Hematopoietic multipotent progenitor cell (in vitro differentiated cells): ENCODE results near the gene PRMT7. TPM values are rescaled to one million over a fixed set of nuclear protein-coding genes. Genes with fewer than 3 reads are reported as not detected.

ENCODE experiments used
- DNase-seq, 3 donors: peaks; one replicate each; pipeline ENCODE4 v3.0.0-alpha.2; 2011 to 2015; ENCODE audit warnings: low read depth in 2 of 3, low spot score in 2 of 3
- total RNA-seq: library from RNA; depleted of rRNA; stranded (reverse); fragments of >200 nt; gene quantifications from one replicate; pipeline ENCODE4 v1.2.3, GENCODE V29; 2012

PRMT7 gene
- total RNA-seq, 1 donor: 85.9 TPM

- DNase-seq: no peak
These were observed 35.3 kb downstream of the PRMT7 start for GRCh38 chr16:68345958-68346635.

DNA sequence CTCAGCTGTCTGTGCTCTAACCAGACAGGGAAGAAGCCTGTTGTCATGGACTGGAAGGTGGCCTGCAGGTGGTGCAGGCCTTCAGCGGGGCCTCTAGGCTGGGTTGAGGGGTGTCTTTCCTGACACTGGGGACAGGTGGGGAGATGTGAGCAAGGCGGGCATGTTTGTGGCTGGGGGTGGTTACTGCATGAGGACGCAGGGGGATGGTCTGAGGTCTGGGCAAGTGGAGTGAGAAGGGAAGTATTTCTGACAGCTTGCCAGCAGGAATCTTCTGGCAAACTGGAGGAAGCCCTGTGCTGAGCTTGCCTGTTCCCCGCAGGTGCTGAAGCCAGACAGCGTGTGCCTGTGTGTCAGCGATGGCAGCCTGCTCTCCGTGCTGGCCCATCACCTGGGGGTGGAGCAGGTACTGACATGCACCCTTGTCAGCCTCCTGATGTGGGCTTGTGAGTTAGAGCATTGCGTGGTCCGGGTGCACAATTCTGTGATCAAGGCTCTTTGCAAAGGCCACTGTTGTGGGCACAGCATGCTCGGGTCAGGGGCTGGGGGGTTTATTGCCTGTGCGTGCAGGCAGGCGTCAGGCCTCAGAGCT is 36.2 kb downstream of the PRMT7 start:
- DNase-seq: no peak

DNA sequence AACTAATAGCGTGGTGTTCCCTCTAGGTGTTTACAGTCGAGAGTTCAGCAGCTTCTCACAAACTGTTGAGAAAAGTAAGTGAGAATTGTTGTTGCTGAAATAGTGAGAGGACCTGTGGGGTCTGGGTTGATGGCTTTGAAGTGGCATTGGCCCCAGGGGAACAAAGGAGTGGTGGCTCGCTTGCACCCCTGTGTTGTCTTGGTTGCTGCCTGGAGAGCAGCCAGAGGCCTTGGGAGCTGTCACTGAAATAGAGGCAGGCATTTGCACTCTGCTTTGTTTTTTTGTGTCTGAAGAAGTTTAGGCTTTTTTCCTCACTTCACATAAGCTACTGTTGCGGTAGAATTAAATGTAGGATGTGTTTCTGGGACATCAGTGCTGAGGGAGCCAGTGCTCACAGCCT is 36.8 kb downstream of the PRMT7 start:
- DNase-seq: no peak

GRCh38 chr16:68348639-68349445 is 38.0 kb downstream of the PRMT7 start:
- DNase-seq: no peak

DNA sequence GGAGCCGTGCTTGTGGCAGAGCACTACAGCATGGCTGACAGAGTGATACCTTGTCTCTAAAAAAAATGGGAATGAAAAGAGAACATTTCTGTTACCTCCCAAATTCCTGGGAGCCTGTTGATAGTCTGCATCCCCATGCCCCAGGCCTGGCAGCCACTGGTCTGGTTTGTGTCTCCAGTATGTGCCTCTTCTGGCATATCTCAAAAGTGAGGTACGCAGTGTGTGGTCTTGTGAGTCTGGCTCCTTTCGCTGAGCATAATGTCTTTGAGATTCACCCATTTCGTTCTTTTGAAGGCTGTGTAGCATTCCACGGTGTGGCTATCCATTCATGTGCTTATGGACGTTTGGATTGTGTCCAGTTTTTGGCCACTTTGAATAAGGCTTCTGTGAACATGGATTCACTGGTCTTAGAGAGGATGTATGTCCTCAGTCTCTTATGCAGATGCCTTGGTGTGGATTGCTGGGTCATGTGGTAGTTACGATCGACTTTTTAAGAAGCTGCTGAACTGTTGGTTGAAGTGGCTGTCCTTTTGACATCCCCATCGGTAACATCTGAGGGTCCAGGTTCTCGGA is 39.1 kb downstream of the PRMT7 start:
- no peak for DNase-seq

GRCh38 chr16:68350813-68351350 is 40.1 kb downstream of the PRMT7 start:
- DNase-seq: no peak

DNA sequence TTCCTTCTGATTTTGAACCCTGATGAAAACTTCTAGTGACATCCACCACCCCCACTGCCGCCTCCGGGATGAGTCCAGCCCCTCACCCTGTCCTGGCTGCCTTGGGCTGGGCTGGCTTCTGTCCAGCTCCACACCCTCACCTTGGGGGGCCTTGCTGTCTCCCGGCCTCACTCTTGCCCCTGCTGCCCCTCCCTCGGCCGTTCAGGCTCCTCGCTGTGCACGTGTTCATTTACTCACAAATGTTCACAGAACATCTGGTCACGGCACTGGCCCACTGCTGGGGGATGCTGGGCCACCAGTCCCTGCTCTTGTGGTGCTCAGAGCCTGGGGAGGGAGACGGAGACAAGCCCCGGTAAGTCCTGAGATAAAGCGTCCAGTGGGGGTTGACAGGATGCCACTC is 40.6 kb downstream of the PRMT7 start:
- no peak for DNase-seq

GRCh38 chr16:68351991-68352431 is 41.2 kb downstream of the PRMT7 start:
- DNase-seq: no peak

- no peak for DNase-seq
These were observed 42.5 kb downstream of the PRMT7 start for GRCh38 chr16:68353366-68353765.

DNA sequence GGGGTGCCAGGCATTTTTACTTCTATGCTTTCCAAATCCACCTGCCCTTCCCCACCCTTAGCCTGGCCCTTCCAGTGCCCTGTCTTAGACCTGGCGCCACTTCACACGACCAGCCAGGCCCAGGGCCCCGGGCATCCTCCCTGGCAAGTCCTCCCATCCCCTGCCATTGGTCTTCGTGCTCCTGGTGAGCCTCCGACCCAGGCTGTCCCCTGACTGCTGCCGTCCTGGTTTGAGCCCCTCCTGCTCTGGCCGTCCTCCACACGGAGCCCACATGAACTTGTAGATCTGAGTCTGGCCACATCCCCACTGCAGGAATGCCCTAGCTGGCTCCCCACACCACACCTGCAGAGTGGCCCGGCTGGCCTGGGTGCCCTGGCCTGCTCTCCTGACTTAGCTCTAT is 44.0 kb downstream of the PRMT7 start:
- DNase-seq: no peak

- DNase-seq: peak in 1 of 3 donors; percentile 23
These were observed 44.8 kb downstream of the PRMT7 start for GRCh38 chr16:68355447-68356248.

DNA sequence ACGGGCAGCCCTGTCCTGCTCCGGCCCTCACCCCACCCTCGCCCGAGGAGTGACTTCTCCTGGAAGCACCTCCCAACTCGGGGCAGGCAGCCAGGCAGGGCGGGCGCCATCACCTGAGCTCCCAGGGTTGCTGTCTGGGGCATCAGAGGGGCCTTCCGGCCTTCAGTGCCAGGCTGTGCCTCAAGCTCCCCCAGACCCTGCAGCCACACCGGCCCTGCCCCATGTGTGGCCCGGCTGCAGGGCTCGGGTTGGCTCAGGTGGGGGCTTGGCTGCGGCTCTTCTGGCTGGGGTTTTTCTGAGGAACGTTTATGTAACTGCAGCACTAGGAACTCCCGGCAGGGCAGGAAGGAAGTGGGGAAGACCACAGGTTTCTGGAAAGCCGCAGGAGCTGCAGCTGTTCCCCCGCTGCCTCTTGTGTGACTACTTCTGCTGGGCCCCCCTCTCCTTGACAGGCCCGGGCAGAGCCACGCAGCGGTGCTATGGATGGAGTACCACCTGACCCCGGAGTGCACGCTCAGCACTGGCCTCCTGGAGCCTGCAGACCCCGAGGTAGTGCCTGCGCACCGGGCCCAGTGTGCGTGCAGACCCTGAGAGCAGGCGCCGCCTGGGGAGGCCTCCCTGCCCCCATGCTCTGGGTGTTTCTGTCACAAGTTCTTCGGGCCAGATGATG is 45.6 kb downstream of the PRMT7 start:
- peak; percentile 36 to 92 (median 87) for DNase-seq

- DNase-seq: no peak
These were observed 46.1 kb downstream of the PRMT7 start for GRCh38 chr16:68356919-68357286.

DNA sequence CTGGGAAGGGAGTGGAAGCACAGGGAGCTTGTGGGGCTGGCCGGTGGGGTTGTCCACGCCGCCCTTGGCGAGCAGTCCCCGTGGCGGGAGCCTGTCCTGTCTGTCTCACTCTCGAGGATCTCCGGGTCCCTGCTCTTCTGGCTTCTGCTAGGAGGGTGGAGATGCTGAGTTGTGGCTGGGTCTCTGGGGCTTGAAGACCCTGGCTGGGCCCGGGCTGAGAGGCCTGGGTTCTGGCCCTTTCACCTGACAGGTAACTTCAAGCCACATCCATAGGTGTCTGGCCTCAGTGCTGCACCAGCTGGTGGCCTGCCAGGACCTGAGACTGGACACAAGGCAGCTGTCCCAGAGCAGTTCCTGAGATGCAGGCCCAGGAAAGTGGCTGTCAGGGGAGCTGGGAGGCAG is 46.7 kb downstream of the PRMT7 start:
- DNase-seq: no peak

- no peak for DNase-seq
These were observed 47.1 kb downstream of the PRMT7 start for GRCh38 chr16:68357923-68358322.

GRCh38 chr16:68358951-68359350 is 48.1 kb downstream of the PRMT7 start:
- DNase-seq: no peak

DNA sequence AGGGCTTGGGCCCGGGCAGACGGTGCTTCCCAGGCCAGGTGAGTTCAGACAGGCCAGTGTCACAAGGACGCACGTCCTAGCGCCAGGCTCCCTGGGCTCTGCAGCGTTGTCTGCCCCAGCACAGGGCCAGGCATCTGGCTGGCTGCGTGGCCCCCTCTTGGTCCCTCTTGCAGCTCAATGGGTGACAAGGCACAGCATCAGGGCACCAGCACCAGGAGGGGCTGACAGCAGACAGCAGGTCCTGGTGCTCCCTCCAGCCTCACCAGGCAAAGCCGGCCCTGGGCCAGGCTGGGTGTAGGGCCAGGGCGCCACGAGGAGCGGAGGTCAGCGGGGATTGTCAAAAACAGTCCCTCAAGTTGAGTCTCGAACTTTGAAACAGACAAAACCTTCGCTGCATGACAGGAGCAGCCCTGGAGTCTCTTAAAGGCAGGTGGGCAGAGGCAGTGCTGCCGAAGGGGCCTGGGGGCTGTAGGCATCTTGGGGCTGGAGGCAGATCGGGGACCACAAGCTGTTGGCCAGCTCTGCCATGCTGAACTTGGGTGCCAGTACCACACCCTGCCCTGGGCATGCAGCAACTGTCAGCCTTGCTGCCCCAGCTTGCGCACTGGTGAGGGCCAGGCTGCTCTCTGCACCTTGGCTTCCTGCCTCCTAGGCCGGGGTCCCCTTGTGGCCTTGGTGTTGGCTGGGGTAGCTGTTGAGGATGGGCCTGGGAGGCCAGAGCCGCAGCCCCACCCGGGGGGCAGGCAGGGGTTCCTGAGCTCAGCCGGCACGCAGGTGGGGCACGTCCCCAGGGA is 48.8 kb downstream of the PRMT7 start:
- no peak for DNase-seq

DNA sequence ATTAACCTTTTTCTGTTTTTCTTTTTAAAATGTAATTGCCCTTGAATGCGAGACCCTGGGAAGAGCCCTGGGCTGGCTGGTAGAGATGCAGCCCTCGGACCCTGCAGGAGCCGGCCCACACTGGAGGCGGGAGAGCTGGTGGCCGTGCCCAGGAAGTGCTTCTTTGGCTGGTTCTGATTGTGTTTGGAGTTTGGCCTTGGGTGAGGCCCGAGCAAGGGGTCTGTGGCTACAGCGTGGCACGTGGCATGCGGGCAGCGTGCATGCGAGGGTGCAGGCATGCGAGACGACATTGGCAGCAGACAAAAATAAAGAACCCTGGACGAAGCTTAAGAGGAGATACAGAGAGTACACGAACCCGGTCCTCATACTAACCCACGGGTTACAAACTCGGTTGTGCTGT is 49.7 kb downstream of the PRMT7 start:
- no peak for DNase-seq

DNA sequence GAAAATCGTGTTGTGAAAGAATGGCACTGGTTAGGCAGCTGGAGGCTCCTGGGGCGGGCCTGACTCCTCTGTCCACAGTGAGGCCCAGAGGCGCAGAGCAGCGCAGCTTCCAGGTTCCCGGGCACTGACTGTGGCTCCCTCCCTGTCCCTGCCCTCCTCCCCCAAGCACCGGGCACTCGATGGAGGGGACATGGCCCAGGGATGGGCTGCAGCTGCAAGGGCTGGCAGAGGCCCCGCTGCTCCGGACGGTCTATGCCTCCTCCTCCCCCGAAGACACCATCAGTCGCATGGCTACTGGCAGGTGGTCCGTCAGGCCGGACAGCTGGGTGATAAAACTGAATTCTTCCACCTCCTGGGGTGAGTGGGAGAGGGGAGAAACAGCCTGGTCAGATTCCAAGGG is 50.1 kb downstream of the PRMT7 start:
- no peak for DNase-seq
